NCI-H82 (cell line): ENCODE results near the gene MON2.
"Not testable (repeated sequence)": the region's sequence is repeated elsewhere in the genome, so short reads cannot be mapped to it uniquely, and the experiment has no call there.

Experiments
- DNase-seq: peaks from one replicate; lab custom pipeline; 2025; lab: John Stamatoyannopoulos, UW

Gene MON2

GRCh38 chr12:62481843-62482540, 15.4 kb downstream of the MON2 start:
- no peak for DNase-seq

- DNase-seq, result no peak
Measured at GRCh38 chr12:62482769-62483168, 16.1 kb downstream of the MON2 start.

DNA sequence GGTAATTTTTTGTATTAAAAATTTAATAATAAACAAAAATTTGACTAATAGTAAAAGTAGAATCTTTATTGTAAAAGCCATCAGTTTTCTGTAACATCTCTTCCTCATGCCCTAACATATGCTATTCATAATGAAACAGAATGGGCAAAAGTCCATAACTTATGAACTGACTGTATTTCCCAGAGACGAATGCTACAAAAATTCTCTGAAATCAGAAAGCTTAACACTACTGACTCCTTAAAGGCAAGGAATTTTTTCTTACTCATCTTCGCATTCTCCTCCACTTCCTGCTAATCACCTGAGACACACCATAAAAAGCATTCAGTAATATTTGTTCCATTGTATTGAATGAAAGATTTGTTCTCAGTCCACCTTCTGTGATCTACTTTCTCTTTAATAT, 17.6 kb downstream of the MON2 start:
- DNase-seq, result no peak

GRCh38 chr12:62505786-62506185, 39.2 kb downstream of the MON2 start:
- no peak for DNase-seq

GRCh38 chr12:62512901-62513300, 46.3 kb downstream of the MON2 start:
- DNase-seq, result no peak

DNA sequence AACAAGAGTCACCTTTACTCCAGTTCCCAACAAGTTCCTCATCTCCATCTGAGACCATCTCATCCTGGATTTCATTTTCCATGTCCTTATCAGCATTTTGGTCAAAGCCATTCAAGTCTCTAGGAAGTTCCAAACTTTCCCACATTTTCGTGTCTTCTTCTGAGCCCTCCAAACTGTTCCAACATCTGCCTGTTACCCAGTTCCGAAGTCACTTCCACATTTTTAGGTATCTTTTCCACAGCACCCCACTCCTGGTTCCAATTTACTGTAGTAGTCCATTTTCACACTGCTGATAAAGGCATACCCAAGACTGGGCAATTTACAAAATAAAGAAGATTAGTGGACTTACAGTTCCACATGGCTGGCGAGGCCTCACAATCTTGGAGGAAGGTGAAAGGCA, 47.5 kb downstream of the MON2 start:
- DNase-seq, result not testable (repeated sequence)

- no peak for DNase-seq
Measured at GRCh38 chr12:62516927-62517326, 50.3 kb downstream of the MON2 start.

DNA sequence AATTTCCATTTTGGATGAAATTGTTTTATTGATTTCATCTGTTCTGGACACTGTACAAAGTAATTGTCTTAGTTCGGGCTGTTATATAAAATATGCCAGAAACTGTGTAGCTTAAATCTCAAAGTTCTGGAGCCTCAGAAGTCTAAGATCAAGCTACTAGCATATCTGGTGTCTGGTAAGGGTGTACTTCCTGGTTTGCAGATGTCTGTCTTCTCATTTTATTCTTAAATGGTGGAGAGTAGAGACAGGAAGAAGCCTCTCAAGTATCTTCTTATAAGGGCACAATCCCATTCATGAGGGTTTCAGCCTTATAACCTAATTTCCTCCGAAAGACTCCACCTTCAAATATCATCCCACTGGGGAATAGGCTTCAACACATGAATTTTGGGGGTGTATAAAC, 51.3 kb downstream of the MON2 start:
- DNase-seq, result no peak

- no peak for DNase-seq
Measured at GRCh38 chr12:62519043-62519442, 52.4 kb downstream of the MON2 start.

GRCh38 chr12:62520361-62520760, 53.7 kb downstream of the MON2 start:
- DNase-seq, result no peak

- peak; percentile 17 for DNase-seq
Measured at GRCh38 chr12:62522984-62523383, 56.4 kb downstream of the MON2 start.

- no peak for DNase-seq
Measured at GRCh38 chr12:62523619-62524018, 57.0 kb downstream of the MON2 start.

- no peak for DNase-seq
Measured at GRCh38 chr12:62525271-62525670, 58.6 kb downstream of the MON2 start.

DNA sequence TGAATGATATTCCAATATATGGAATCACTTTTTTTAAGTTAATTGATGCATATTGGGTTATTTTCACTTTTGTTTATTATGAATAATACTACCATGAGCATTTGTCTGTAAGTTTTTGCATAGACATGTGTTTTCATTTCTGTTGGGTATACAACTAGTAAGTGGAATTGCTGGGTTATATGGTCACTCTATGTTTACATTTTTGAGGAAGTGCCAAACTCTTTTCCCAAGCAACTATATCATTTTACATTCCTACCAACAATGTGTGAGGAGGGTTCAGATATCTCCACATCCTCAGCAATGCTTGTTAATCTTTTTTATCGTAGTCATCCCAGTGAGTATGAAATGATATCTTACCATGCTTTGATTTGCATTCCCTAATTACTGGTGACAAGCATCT, 64.0 kb downstream of the MON2 start:
- no peak for DNase-seq

GRCh38 chr12:62532333-62532732, 65.7 kb downstream of the MON2 start:
- DNase-seq, result no peak

DNA sequence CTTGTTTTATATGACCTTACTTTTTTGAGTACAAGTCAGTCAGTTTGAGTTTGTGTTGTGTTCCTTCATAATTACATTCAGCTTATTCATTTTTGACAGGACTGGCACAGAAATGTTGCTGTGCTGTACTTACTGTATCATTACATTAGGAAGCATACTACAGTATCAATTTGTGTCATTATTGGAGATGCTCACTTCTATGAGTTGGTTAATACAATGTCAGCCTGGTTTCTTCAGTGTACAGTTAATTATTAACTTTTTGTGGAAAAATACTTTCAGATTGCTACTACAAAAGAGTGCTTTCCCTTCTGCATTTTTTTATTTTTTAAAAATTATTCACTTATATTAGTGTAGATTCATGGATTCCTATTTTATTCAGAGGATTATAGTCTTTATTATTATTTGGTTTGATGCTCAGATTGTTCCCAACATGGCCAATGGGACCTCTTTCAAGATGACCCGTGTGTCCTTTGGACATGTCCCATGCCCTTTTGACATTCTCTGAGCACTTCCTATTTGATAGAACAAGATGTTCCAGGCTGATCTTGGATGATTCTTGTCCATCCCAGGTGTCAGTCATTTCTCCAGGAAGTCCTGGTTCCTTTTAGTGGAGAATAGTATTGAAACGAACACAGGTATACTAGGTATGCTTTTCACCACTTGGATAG, 66.6 kb downstream of the MON2 start:
- DNase-seq, result no peak

GRCh38 chr12:62533755-62534107, 67.1 kb downstream of the MON2 start:
- no peak for DNase-seq

DNA sequence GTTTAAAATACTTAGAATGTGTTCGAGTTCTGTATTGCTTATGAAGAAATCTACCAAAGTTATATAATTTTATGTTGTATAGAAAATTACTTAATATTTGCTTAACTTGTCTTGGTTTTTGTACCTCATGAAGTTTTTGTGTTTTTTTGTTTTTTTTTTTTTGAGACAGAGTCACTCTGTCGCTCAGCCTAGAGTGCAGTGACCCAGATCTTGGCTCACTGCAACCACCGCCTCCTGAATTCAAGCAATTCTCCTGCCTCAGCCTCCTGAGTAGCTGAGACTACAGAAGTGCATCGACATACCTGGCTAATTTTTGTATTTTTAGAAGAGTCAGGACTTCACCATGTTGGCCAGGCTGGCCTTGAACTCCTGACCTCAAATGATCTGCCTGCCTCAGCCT, 69.9 kb downstream of the MON2 start:
- DNase-seq, result no peak

GRCh38 chr12:62537551-62537950, 70.9 kb downstream of the MON2 start:
- DNase-seq, result peak; percentile 14

DNA sequence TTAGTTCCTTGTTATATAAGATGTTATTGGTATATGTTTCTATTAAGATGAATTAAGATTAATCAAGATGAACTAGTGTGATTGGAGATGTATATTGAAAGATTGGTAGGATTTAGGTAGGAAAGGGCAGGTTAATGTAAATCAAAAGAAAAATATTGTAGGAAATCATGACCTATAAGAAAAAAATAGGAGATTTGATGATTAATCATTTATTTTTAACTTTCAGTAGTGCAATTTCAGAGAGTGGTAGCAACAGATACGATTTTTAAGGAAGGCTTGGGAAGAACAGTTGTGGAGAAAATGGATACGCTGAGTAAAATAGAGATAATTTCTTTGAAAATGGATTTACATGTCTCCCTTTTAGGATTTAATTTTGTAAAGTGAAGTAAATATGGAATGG, 73.7 kb downstream of the MON2 start:
- no peak for DNase-seq

- no peak for DNase-seq
Measured at GRCh38 chr12:62542814-62543213, 76.2 kb downstream of the MON2 start.

DNA sequence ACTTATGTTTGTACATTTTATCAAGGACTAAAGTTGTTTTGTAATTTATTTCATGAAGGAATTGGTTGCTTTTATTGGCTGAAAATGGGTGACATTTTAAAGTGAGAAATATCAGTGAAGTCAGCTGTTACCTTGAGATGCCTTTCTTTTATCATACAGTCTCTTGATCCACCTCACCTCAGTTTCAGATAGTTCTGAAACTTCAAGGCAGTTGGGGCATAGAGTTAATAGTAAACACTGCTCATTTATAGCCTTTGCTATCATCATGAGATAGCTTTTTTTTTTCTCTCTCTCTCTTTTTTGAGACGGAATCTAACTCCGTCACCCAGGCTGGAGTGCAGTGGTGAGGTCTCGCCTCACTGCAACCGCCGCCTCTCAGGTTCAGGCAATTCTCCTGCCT, 76.7 kb downstream of the MON2 start:
- DNase-seq, result no peak

GRCh38 chr12:62543741-62544140, 77.1 kb downstream of the MON2 start:
- DNase-seq, result no peak

GRCh38 chr12:62552906-62553556, 86.4 kb downstream of the MON2 start:
- DNase-seq, result no peak
